AG04449 (cell line): ENCODE measurements around the gene ALG9.
A peak's percentile ranks its signal among the peaks of the same experiment; 100 is the strongest.
"Not testable (repeated sequence)": the region's sequence is repeated elsewhere in the genome, so short reads cannot be mapped to it uniquely, and the experiment has no call there.

ENCODE experiments used
- CTCF ChIA-PET: fragments of 350-600 bp; formaldehyde crosslinking; extraction: SDS; loops from one replicate; lab custom pipeline; 2021; ENCODE audit warnings: antibody characterized with exemption; lab: Yijun Ruan, JAX
- POLR2A ChIA-PET: fragments of 400-600, 350-600 bp; formaldehyde crosslinking; extraction: SDS; loops from one replicate; lab custom pipeline; 2020; ENCODE audit warnings: antibody characterized with exemption, inconsistent platforms; lab: Yijun Ruan, JAX
- DNase-seq: peaks from one replicate; pipeline ENCODE4 v3.0.0-alpha.2; 2010; ENCODE audit warnings: low read depth, low spot score
- H3K4me3 ChIP-seq: 2 replicates; pipeline ENCODE4 v1.5.1; 2011; ENCODE audit warnings: low read depth, mild to moderate bottlenecking, control low read depth, low read length
- TF ChIP-seq, protein P1 (sequence below): IDR thresholded peaks from one replicate; pipeline ENCODE4 v1.5.1; 2011; ENCODE audit warnings: mild to moderate bottlenecking, moderate library complexity, low read length, control low read depth, inconsistent platforms; ENCODE audit not compliant: insufficient read depth; ENCODE audit errors: missing control alignments

Gene ALG9

GRCh38 chr11:111886032-111886431 is 14.7 kb upstream of the ALG9 start:
- CTCF ChIA-PET, result interaction anchor here (1.5 to 1.7 kb wide), 2 partner anchors 45 to 111 kb away, joined by 3 to 4 read pairs; no protein-coding TSS in a partner anchor
- no peak overlapping the region for H3K4me3 ChIP-seq
- POLR2A ChIA-PET, result no interaction called here
- DNase-seq, result no peak
- TF ChIP-seq, protein P1, sequence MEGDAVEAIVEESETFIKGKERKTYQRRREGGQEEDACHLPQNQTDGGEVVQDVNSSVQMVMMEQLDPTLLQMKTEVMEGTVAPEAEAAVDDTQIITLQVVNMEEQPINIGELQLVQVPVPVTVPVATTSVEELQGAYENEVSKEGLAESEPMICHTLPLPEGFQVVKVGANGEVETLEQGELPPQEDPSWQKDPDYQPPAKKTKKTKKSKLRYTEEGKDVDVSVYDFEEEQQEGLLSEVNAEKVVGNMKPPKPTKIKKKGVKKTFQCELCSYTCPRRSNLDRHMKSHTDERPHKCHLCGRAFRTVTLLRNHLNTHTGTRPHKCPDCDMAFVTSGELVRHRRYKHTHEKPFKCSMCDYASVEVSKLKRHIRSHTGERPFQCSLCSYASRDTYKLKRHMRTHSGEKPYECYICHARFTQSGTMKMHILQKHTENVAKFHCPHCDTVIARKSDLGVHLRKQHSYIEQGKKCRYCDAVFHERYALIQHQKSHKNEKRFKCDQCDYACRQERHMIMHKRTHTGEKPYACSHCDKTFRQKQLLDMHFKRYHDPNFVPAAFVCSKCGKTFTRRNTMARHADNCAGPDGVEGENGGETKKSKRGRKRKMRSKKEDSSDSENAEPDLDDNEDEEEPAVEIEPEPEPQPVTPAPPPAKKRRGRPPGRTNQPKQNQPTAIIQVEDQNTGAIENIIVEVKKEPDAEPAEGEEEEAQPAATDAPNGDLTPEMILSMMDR, result no peak

DNA sequence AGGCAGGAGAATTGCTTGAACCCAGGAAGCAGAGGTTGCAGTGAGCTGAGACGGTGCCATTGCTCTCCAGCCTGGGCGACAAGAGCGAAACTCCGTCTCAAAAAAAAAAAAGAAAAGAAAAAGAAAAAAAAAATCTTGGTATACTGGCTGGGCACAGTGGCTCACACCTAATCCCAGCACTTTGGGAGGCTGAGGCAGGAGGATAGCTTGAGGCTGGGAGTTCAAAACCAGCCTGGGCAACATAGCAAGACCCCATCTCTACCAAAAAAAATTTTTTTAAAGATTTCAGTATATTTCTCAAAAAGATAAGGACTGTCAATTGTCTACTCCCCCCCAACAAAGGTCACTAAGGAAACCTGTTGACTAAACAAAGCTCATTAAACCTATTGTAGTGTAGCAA is 13.7 kb upstream of the ALG9 start:
- CTCF ChIA-PET, result interaction anchor here (1.1 to 1.7 kb wide), 3 partner anchors 47 to 396 kb away, joined by 3 to 4 read pairs (median 3); no protein-coding TSS in a partner anchor
- DNase-seq, H3K4me3 ChIP-seq, POLR2A ChIA-PET: not testable (repeated sequence)

- ChIA-PET POLR2A (interaction anchor here (0.6 kb wide), 1 partner anchor 18 kb away, joined by 5 read pairs; no protein-coding TSS in a partner anchor), CTCF (interaction anchor here (0.7 to 2.8 kb wide), 10 partner anchors 9 to 138 kb away, joined by 3 to 26 read pairs (median 4); no protein-coding TSS in a partner anchor)
- DNase-seq, result no peak
- no peak overlapping the region for H3K4me3 ChIP-seq
- TF ChIP-seq, protein P1, result no peak
Measured at GRCh38 chr11:111882202-111882601, 10.8 kb upstream of the ALG9 start.

GRCh38 chr11:111879637-111879960 is 8.2 kb upstream of the ALG9 start:
- H3K4me3 ChIP-seq, result peak overlapping the region; percentile 94
- ChIA-PET POLR2A (no interaction called here), CTCF (interaction anchor here (1.0 to 2.8 kb wide), 8 partner anchors 8 to 117 kb away, joined by 3 to 26 read pairs (median 3); partner anchors contain the start of gene ALG9)
- DNase-seq, result no peak
- TF ChIP-seq, protein P1, result no peak

GRCh38 chr11:111878849-111879636 is 7.7 kb upstream of the ALG9 start, which contains the start of the genes CFAP68 and FDXACB1:
CFAP68 (plus strand) TSS chr11:111879541; CDS start chr11:111879561, 20 bp downstream.
FDXACB1 (minus strand) TSS chr11:111879165; CDS start chr11:111879132, 33 bp downstream.
- peak within 1 kb of the TSS; percentile 94 for H3K4me3 ChIP-seq
- TF ChIP-seq, protein P1, result peak; percentile 95
- POLR2A ChIA-PET, result no interaction called here
- DNase-seq, result peak; percentile 76
- CTCF ChIA-PET, result interaction anchor here (0.9 to 4.2 kb wide), 14 partner anchors 8 to 206 kb away, joined by 3 to 50 read pairs (median 4); partner anchors contain the start of gene ALG9

GRCh38 chr11:111878385-111878848 is 7.0 kb upstream of the ALG9 start:
- ChIA-PET POLR2A (no interaction called here), CTCF (interaction anchor here (0.7 to 4.2 kb wide), 16 partner anchors 9 to 206 kb away, joined by 3 to 50 read pairs (median 4); no protein-coding TSS in a partner anchor)
- no peak for DNase-seq
- TF ChIP-seq, protein P1, result no peak
- peak overlapping the region; percentile 94 for H3K4me3 ChIP-seq
